NCI-H345 treated with DMSO at 0.1 percent for 48 hours (cell line): ENCODE data around the gene CBFA2T2.
A peak's percentile ranks its signal among the peaks of the same experiment; 100 is the strongest.
"Not testable (repeated sequence)": the region's sequence is repeated elsewhere in the genome, so short reads cannot be mapped to it uniquely, and the experiment has no call there.

Experiments used
- DNase-seq: peaks from one replicate; lab custom pipeline; 2025; ENCODE audit not compliant: unreplicated experiment; lab: John Stamatoyannopoulos, UW

The CBFA2T2 gene

GRCh38 chr20:33501000-33501399 lies 11.1 kb downstream of the CBFA2T2 start:
- DNase-seq = no peak

- DNase-seq = no peak
Measured at GRCh38 chr20:33503564-33503963, 13.7 kb downstream of the CBFA2T2 start.

GRCh38 chr20:33506576-33506975 lies 16.7 kb downstream of the CBFA2T2 start:
- no peak for DNase-seq

- DNase-seq = no peak
Measured at GRCh38 chr20:33507461-33507860, 17.6 kb downstream of the CBFA2T2 start.

- DNase-seq = not testable (repeated sequence)
Measured at GRCh38 chr20:33508015-33508414, 18.1 kb downstream of the CBFA2T2 start.

GRCh38 chr20:33509057-33509456 lies 19.2 kb downstream of the CBFA2T2 start:
- DNase-seq = not testable (repeated sequence)

- DNase-seq = not testable (repeated sequence)
Measured at GRCh38 chr20:33511876-33512275, 22.0 kb downstream of the CBFA2T2 start.

- DNase-seq = no peak
Measured at GRCh38 chr20:33515569-33516216, 25.8 kb downstream of the CBFA2T2 start.

GRCh38 chr20:33516882-33517281 lies 27.0 kb downstream of the CBFA2T2 start:
- DNase-seq = no peak

- DNase-seq = no peak
Measured at GRCh38 chr20:33518071-33518470, 28.2 kb downstream of the CBFA2T2 start.

GRCh38 chr20:33521461-33521860 lies 31.6 kb downstream of the CBFA2T2 start:
- DNase-seq = peak; percentile 97

- DNase-seq = peak; percentile 18
Measured at GRCh38 chr20:33522256-33522820, 32.4 kb downstream of the CBFA2T2 start.

- DNase-seq = no peak
Measured at GRCh38 chr20:33524261-33524660, 34.4 kb downstream of the CBFA2T2 start.

GRCh38 chr20:33526769-33527168 lies 36.9 kb downstream of the CBFA2T2 start:
- no peak for DNase-seq

GRCh38 chr20:33531047-33531877 lies 41.4 kb downstream of the CBFA2T2 start:
- no peak for DNase-seq

GRCh38 chr20:33531885-33532284 lies 42.0 kb downstream of the CBFA2T2 start:
- DNase-seq = no peak

- DNase-seq = no peak
Measured at GRCh38 chr20:33532753-33533459, 43.0 kb downstream of the CBFA2T2 start.

- DNase-seq = not testable (repeated sequence)
Measured at GRCh38 chr20:33535717-33536116, 45.8 kb downstream of the CBFA2T2 start.

- DNase-seq = no peak
Measured at GRCh38 chr20:33537608-33538007, 47.7 kb downstream of the CBFA2T2 start.

GRCh38 chr20:33539129-33539528 lies 49.2 kb downstream of the CBFA2T2 start:
- no peak for DNase-seq

- no peak for DNase-seq
Measured at GRCh38 chr20:33540427-33540826, 50.5 kb downstream of the CBFA2T2 start.
